Measurements from ENCODE around the gene KCNN2.

GRCh38 chr5:114458726-114459125 is 96.9 kb downstream of the KCNN2 start:
- no peak for TF ChIP-seq RCOR1 (IDR thresholded peaks at IDR 0.05; ENCODE audit: insufficient replicate concordance, low read length)
- TF ChIP-seq, protein P1, sequence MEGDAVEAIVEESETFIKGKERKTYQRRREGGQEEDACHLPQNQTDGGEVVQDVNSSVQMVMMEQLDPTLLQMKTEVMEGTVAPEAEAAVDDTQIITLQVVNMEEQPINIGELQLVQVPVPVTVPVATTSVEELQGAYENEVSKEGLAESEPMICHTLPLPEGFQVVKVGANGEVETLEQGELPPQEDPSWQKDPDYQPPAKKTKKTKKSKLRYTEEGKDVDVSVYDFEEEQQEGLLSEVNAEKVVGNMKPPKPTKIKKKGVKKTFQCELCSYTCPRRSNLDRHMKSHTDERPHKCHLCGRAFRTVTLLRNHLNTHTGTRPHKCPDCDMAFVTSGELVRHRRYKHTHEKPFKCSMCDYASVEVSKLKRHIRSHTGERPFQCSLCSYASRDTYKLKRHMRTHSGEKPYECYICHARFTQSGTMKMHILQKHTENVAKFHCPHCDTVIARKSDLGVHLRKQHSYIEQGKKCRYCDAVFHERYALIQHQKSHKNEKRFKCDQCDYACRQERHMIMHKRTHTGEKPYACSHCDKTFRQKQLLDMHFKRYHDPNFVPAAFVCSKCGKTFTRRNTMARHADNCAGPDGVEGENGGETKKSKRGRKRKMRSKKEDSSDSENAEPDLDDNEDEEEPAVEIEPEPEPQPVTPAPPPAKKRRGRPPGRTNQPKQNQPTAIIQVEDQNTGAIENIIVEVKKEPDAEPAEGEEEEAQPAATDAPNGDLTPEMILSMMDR (conservative IDR thresholded peaks at IDR 0.05; ENCODE audit: low read depth, low read length), result no peak
- TF ChIP-seq POLR2A (IDR thresholded peaks at IDR 0.05; ENCODE audit: low read depth, low read length), result no peak
- no peak for TF ChIP-seq SMC3 (IDR thresholded peaks at IDR 0.05; ENCODE audit: low read depth, low read length)
- TF ChIP-seq NFE2L2 (IDR thresholded peaks at IDR 0.05; ENCODE audit: low read depth, low read length), result no peak
- TF ChIP-seq BHLHE40 (IDR thresholded peaks at IDR 0.05; ENCODE audit: low read depth, low read length), result no peak
- no peak for TF ChIP-seq USF2 (IDR thresholded peaks at IDR 0.05; ENCODE audit: low read depth, low read length)
- no peak for TF ChIP-seq RFX5 (IDR thresholded peaks at IDR 0.05; ENCODE audit: low read depth, low read length)
- TF ChIP-seq FOS (IDR thresholded peaks at IDR 0.05; ENCODE audit: low read depth, low read length), result no peak
- TF ChIP-seq MXI1 (IDR thresholded peaks at IDR 0.05; ENCODE audit: borderline replicate concordance, low read depth, low read length), result no peak
- TF ChIP-seq MAFK (IDR thresholded peaks at IDR 0.05; ENCODE audit: low read depth, low read length), result no peak

All from IMR-90 (cell line).